Thoracic aorta (tissue), 2 donors: ENCODE results near the gene RTTN. TPM values are rescaled to one million over a fixed set of nuclear protein-coding genes. Genes with fewer than 3 reads are reported as not detected.

Source experiments
- ATAC-seq: fragments of 150-250 bp; one replicate; pipeline ENCODE4 v1.8.0; 2017; ENCODE audit warnings: low read depth; ENCODE audit not compliant: insufficient number of reproducible peaks, low FRiP score
- DNase-seq: peaks from one replicate; pipeline ENCODE4 v3.0.0-alpha.2; 2020; ENCODE audit warnings: low spot score
- H3K27ac ChIP-seq, 2 donors: fragments of 200-600 bp; sonication (generic); 1 replicate in 1 of 2; 2 replicates in 1 of 2; pipeline ENCODE4 v1.5.1; 2016; ENCODE audit warnings: mild to moderate bottlenecking in 2 of 2, moderate library complexity in 2 of 2
- H3K27me3 ChIP-seq: fragments of 200-600 bp; sonication (generic); replicated peaks from 2 replicates; pipeline ENCODE4 v1.6.0; 2016; ENCODE audit warnings: mild to moderate bottlenecking; ENCODE audit not compliant: insufficient read depth
- H3K36me3 ChIP-seq: fragments of 200-600 bp; sonication (generic); one replicate; pipeline ENCODE4 v1.5.1; 2016
- H3K4me1 ChIP-seq, 2 donors: fragments of 200-600 bp; sonication (generic); 1 replicate in 1 of 2; 2 replicates in 1 of 2; pipeline versions ENCODE4 v1.5.1 to v1.6.0; 2016; ENCODE audit warnings: low read depth in 2 of 2, mild to moderate bottlenecking in 1 of 2; ENCODE audit not compliant: control insufficient read depth in 1 of 2
- H3K4me3 ChIP-seq: fragments of 200-600 bp; sonication (generic); 2 replicates; pipeline ENCODE4 v1.5.1; 2016; ENCODE audit warnings: mild to moderate bottlenecking
- H3K9me3 ChIP-seq: fragments of 200-600 bp; sonication (generic); 2 replicates; pipeline ENCODE4 v1.5.1; 2016
- CTCF ChIP-seq: fragments of 200-600 bp; sonication (generic); IDR thresholded peaks from one replicate; pipeline ENCODE4 v1.5.1; 2019; ENCODE audit warnings: antibody characterized with exemption
- total RNA-seq, 2 donors: library from RNA; depleted of rRNA; stranded (reverse); fragments of >200 nt; gene quantifications; one replicate each; pipeline versions ENCODE4 v1.1.0 to v1.2.3, GENCODE V29; 2016

Gene RTTN
- total RNA-seq, 2 donors from 2014 or later = 13.1 to 20.7 TPM

GRCh38 chr18:70149156-70149555 lies 56.3 kb downstream of the RTTN start:
- no peak for DNase-seq
- H3K4me3 ChIP-seq = no peak overlapping the region
- no peak for TF ChIP-seq CTCF
- no peaks in the 10 kb centered on the region for H3K27me3 ChIP-seq
- no peaks in the 10 kb centered on the region for H3K9me3 ChIP-seq
- H3K27ac ChIP-seq = no peak overlapping the region
- no peak for ATAC-seq
- peaks cover 5% of the 10 kb centered on the region for H3K36me3 ChIP-seq
- H3K4me1 ChIP-seq = no peaks in the 10 kb centered on the region

GRCh38 chr18:70148039-70148938 lies 57.2 kb downstream of the RTTN start:
- H3K4me3 ChIP-seq = no peak overlapping the region
- no peaks in the 10 kb centered on the region for H3K9me3 ChIP-seq
- no peak overlapping the region for H3K27ac ChIP-seq
- no peaks in the 10 kb centered on the region for H3K27me3 ChIP-seq
- TF ChIP-seq CTCF = no peak
- no peaks in the 10 kb centered on the region for H3K4me1 ChIP-seq
- DNase-seq = no peak
- peaks cover 5% of the 10 kb centered on the region for H3K36me3 ChIP-seq
- ATAC-seq = no peak

- Histone ChIP-seq H3K36me3 (peaks cover 5% of the 10 kb centered on the region), H3K4me1 (no peaks in the 10 kb centered on the region), H3K4me3 (no peak overlapping the region), H3K27ac (no peak overlapping the region), H3K27me3 (no peaks in the 10 kb centered on the region), H3K9me3 (no peaks in the 10 kb centered on the region)
- no peak for TF ChIP-seq CTCF
- DNase-seq (no peak), ATAC-seq (no peak)
Observed at GRCh38 chr18:70146174-70146573, 59.3 kb downstream of the RTTN start.

- TF ChIP-seq CTCF = no peak
- Histone ChIP-seq H3K9me3 (no peaks in the 10 kb centered on the region), H3K36me3 (no peaks in the 10 kb centered on the region), H3K4me3 (no peak overlapping the region), H3K4me1 (no peaks in the 10 kb centered on the region), H3K27me3 (no peaks in the 10 kb centered on the region), H3K27ac (no peak overlapping the region)
- ATAC-seq (no peak), DNase-seq (no peak)
Observed at GRCh38 chr18:70142001-70142400, 63.5 kb downstream of the RTTN start.

- no peak for DNase-seq
- H3K36me3 ChIP-seq = no peaks in the 10 kb centered on the region
- H3K9me3 ChIP-seq = no peaks in the 10 kb centered on the region
- no peaks in the 10 kb centered on the region for H3K27me3 ChIP-seq
- no peak overlapping the region for H3K4me3 ChIP-seq
- no peak for ATAC-seq
- no peak for TF ChIP-seq CTCF
- H3K4me1 ChIP-seq = peaks cover 0 to 11% of the 10 kb centered on the region in 2 donors
- H3K27ac ChIP-seq = no peak overlapping the region
Observed at GRCh38 chr18:70139138-70139537, 66.3 kb downstream of the RTTN start.
